Activated T-cell treated with anti-CD3 and anti-CD28 coated beads for 1 hour (primary cell): ENCODE measurements around the gene LCNL1.
"Not testable (repeated sequence)": the region's sequence is repeated elsewhere in the genome, so short reads cannot be mapped to it uniquely, and the experiment has no call there.

Experiments used
- DNase-seq: peaks from one replicate; pipeline ENCODE4 v3.0.0-alpha.2; 2020; ENCODE audit warnings: low read depth

Gene LCNL1

GRCh38 chr9:137028263-137029057, 45.7 kb downstream of the LCNL1 start:
- DNase-seq: peak; percentile 52

GRCh38 chr9:137029058-137029936, 46.5 kb downstream of the LCNL1 start:
- DNase-seq: peak; percentile 64

GRCh38 chr9:137030006-137030405, 47.2 kb downstream of the LCNL1 start:
- DNase-seq: no peak

- DNase-seq: peak; percentile 17
Measured at GRCh38 chr9:137030538-137031527, 48.0 kb downstream of the LCNL1 start.

GRCh38 chr9:137031904-137032640, 49.3 kb downstream of the LCNL1 start, which contains the start of gene FUT7:
Gene FUT7 (minus strand): TSS chr9:137032088. CDS start chr9:137031991, 97 bp downstream.
- DNase-seq: no peak

- no peak for DNase-seq
Measured at GRCh38 chr9:137032858-137033257, 50.1 kb downstream of the LCNL1 start.

- not testable (repeated sequence) for DNase-seq
Measured at GRCh38 chr9:137033481-137033880, 50.7 kb downstream of the LCNL1 start.

GRCh38 chr9:137034039-137034708, 51.4 kb downstream of the LCNL1 start:
- DNase-seq: no peak

- DNase-seq: peak; percentile 81
Measured at GRCh38 chr9:137034709-137035506, 52.1 kb downstream of the LCNL1 start.
